T1000 (cell line): ENCODE measurements around the gene RPS19.

ENCODE experiments used
- DNase-seq: peaks from one replicate; lab custom pipeline; 2025; ENCODE audit warnings: mixed read lengths; lab: John Stamatoyannopoulos, UW

Gene RPS19

GRCh38 chr19:41915021-41915775 lies 55.1 kb downstream of the RPS19 start:
- DNase-seq: no peak

GRCh38 chr19:41915776-41916414 lies 55.8 kb downstream of the RPS19 start:
- no peak for DNase-seq

DNA sequence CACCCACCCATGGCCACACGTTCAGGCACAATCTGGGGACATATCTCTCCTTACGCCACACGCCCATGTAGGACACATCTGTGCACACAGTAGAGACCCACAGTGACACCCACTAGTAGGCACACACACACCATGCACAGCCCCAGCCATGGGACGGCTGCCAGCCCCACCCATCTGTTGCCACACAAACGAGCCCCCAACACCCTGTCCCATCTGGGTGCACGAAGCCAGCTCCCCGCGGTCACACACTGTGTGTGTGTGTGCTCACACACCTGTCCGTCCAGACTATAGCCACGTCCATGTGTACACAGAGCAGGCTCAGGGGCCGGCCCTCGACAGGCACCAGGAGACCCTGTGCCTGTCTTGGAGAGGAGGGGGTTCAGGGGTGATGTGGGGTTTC lies 57.6 kb downstream of the RPS19 start:
- DNase-seq: no peak

GRCh38 chr19:41918095-41918494 lies 58.0 kb downstream of the RPS19 start:
- no peak for DNase-seq

DNA sequence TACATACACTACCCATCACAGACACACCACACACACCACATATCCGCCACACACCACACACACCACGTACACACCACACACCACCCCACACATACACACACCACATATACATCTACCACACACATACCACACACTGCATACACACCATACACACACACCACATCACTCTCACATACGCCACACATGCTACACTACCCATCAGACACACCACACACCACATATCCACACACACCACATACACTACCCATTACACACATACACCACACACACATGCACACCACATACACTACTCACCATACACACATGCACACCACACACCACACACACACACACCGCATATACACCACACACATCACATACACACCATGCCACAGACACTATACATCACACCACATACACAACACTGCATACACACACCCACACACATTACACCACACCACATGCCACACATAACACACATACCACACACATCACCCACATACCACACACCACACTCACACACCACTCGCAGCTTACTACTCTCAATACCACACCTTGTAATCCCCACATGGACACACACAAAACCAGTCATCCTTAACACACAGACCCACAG lies 58.7 kb downstream of the RPS19 start:
- no peak for DNase-seq

DNA sequence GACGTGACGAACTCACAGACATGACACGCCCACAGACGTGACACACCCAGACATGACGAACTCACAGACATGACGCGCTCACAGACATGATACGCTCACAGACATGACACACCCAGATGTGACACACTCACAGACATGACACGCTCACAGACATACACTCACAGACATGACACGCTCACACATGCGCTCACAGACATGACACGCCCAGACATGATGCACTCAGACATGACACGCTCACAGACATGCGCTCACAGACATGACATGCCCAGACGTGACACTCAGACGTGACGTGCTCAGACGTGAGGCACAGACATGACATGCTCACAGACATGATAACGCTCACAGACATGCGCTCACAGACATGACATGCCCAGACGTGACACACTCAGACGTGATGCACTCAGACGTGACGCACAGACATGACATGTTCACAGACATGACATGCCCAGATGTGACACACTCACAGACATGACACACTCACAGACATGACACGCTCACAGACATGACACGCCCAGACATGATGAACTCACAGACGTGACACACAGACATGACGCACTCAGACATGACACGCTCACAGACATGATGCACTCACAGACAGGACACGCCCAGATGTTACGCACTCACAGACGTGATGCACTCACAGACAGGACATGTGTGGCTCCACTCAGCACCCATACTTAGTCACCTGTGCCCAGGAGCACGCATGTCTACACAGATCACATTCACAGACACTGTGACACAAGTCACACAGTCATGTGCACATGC lies 60.1 kb downstream of the RPS19 start:
- no peak for DNase-seq

DNA sequence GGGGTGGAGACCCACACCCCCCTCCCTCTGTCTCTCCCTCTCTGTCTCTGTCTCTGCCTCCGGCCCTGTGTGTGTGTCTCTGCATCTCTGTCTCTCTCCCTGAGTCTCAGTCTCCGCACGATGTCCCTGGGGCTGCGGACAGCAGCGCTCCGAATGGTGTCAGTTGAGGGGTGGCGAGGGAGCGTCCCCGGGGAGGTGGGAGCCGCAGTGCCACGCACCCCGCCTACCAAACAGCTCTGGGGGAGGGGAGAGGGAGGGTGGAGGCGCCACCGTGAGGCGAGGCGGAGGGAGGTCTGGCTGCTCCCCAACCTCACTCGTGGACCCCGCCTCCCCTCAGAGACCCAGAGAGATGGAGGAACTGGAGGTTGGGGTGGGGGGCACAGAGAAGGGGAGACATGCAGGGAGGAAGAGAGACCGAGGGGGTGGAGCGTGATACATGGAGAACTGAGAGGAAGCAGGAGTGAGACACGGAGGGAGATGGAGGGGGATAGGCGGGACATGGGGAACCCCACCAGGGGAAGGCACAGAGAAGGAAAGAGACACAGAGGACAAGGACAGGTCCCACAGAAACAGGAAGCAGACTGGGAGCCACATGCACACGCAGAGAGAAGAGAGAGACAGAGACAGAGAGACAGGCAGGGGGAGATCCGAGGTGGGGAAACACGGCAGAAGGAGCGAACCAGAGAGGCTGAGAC lies 61.0 kb downstream of the RPS19 start:
- DNase-seq: no peak

- DNase-seq: no peak
Measured at GRCh38 chr19:41921577-41922576, 61.8 kb downstream of the RPS19 start.
